Activated CD8-positive, alpha-beta memory T cell treated with anti-CD3 and anti-CD28 coated beads for 1 hour (primary cell): ENCODE results near the gene PPP1R13B.
A peak's percentile ranks its signal among the peaks of the same experiment; 100 is the strongest.

Experiments
- DNase-seq, 2 donors: peaks; one replicate each; pipeline ENCODE4 v3.0.0-alpha.2; 2020; ENCODE audit warnings: low read depth in 1 of 2; ENCODE audit errors: extremely low read depth in 1 of 2

The PPP1R13B gene

GRCh38 chr14:103716091-103716801 is 131.1 kb downstream of the PPP1R13B start:
- DNase-seq: no peak

DNA sequence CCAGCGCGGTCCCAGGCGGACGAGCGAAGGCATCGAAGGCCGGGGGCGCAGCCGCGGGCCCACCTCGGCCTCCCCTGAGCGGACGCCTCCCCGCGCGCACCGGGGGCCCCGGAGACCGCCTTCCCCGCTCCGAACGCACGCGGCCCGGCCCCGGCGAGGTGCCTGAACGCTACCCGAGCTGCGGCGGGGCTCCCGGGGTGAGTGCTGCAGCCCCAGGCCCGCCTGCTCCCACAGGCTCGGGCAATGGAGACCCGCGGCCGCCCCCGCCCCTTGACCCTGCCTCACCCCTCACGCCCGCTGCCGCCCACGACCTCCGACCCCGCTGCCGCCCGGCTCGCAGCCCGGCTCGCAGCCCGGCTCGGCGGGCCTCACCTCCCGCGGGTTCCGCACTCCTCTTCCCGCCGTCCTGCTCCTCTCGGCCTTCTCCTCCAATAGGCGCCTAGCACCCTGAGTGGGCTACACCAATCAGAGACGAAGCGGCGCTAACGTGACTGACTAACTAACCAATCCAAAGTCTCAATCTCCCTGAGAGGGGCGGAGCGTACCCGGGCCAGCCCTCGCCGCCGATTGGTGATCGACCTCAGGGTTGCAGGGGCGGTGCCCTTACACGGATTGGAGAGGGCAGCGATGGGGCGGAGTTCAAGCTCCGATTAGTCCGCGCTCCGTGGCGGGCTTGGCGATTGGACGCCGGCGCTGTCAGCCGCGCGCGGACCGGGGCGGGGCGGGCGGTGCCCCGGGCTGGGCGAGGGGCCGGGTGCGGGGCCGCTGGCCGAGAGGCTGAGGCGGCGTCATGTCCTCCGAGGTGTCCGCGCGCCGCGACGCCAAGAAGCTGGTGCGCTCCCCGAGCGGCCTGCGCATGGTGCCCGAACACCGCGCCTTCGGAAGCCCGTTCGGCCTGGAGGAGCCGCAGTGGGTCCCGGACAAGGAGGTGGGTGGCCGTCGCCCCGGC is 132.0 kb downstream of the PPP1R13B start, which contains the start of the genes XRCC3 and ZFYVE21:
Gene XRCC3 (minus strand): TSS at position 400 of the 949 bp plus-strand sequence. CDS start 4,364 bp downstream, outside the sequence.
Gene ZFYVE21 (plus strand): TSS at position 759 of the 949 bp plus-strand sequence. CDS start 32 bp downstream, at position 791.
- peak; percentile 98 to 99 for DNase-seq

GRCh38 chr14:103714063-103714724 is 133.2 kb downstream of the PPP1R13B start:
- no peak for DNase-seq

DNA sequence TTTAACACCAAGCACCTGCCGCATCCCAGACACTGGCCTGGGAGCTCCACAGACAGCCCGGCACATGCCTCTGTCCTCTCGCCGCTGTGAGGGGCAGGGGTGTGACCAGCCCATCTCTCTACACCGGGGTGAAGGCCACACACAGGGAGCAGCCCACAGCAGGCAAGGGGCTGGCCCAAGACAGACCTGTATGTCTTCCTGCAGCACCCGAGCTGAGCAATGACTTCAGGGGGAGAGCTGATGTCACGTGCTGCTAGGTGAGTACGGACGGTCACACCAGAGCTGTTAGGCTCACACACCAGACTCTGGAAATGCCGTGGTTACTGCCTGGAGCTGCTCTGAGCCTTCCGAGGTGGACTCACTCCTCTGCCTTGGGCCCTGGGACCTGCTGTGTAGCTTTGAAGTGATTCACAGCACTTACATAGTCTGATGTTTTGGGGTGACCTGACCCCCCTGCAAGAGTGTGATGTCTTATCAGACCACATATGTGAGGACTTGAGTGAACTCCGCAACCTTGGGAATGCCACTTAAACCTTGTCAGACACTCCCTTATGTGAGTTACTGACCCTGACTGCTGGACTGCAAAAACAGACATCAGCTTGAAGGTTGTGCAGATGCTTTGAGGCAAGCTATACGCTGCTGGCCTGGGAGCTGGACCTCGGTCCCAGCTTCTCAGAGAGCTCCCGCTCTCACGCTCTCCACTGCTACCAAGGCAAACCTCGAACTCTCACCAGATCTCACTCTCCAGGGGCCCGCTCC is 133.9 kb downstream of the PPP1R13B start:
- DNase-seq: no peak

DNA sequence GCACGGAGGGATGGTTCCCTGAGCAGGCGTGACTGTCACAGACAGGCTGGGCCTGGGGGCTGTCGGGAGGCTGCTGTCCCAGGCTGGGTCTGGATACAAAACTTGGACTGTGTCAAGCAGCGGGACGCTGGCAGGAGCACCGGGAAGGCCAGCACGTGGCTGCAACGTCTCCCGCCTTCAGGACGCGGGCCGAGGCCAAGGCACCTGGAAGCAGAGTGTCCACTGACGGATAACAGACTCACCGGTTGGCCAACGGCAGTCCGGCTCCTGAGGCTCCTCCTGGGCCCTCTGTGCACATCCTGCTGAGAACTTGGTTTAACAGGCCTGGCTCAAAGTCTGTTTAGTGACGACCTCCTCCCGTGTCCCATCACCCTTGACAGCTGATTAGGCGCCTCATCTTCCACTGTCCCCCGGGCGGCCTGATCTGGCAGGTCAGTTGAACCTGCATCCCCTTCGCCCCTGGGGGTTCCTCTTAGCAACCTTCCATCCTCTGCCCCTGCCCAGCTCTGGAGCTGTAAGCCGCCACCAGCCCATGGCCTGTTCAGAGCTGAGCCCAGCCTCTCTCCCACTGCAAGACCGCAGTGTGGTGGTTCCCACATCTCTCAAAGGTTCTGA is 134.6 kb downstream of the PPP1R13B start:
- DNase-seq: no peak

DNA sequence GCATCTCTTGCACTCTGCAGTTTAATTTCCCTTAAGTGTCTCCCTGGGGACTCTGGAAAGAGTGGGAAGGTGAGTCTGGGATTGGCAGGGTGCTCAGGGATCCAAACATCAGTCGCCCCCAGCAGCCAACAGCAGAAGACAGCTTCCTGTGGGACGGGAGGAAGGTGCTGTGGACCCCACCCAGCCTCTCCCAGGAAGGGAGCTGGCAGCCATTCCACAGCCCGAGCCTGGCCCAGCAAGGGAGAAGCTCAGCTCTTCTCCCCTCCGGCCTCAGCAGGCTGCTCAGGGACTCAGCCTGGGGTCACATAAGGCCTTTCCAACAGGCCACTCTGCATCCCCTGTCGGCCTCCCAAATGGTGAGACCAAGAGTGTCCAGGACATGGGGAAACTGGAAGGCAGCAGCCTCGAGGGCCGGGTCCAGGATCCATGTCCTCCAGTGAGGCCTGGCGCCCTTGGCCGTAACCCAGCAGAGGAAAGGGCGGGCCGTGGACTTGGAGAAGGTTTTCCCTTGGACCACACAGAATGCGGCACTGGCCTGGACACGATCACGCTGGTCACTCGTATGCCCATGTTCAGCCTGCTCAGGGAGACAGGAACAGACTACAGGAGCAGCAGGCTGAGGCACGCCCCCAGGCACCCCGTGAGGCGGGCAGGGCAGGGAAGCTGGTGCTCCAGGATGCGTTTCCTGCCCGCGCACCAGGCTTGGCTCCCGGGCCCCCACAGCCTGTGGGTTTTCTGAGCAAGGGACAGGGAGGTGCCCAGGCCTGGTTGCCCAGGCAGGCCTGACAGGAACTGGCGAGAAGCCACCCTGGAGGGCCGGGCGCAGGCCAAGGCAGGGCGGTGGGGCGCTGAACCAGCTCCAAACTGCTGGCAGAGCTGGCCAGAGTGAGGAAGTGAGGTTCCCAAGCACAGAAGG is 135.6 kb downstream of the PPP1R13B start:
- no peak for DNase-seq

DNA sequence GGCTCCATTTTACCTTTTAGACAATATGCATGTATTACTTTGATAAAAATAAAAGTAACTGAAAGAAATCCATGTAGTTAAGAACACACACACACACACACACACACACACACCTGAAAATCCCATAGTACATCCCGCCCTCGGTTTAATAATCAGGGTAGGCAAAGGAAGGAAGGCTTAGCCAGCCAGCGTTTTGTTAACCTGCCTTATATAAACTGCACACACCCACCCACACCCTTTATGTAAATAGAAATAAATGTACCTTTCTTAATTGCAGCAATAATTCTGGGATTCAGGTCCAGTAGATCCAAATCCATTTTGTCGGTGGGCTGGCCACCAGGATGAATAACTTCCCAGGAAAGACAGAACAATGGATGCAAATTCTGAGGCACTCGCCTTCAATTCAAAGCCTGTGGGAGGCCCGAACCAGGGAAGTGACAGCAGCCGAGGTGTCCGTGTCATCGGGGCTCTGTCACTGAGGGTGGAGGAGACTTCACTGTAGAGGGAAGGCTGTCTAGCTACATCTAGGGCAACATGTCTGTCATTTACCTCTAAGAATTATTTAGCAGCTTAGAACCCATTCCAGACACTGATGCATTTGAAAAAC is 136.5 kb downstream of the PPP1R13B start:
- DNase-seq: no peak

DNA sequence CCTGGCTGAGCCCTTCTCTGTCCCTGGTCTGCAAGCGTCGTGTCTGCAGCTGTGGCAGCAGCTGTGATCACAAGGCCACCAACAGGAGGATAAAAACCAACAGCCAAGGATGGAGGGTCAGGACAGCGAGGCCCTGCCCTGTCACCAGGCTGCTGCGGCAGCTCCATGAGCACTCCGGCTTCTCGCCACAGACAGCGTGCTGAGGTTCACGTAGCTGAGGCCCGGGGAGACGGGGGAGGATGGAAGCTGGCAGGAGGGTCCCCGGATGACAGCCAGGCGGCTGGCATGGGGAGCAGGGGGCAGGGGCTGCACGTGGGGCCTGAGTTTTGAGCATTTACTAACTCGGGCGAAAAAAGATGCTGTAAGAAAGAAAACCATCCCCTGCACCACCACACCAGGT is 137.6 kb downstream of the PPP1R13B start:
- DNase-seq: no peak

DNA sequence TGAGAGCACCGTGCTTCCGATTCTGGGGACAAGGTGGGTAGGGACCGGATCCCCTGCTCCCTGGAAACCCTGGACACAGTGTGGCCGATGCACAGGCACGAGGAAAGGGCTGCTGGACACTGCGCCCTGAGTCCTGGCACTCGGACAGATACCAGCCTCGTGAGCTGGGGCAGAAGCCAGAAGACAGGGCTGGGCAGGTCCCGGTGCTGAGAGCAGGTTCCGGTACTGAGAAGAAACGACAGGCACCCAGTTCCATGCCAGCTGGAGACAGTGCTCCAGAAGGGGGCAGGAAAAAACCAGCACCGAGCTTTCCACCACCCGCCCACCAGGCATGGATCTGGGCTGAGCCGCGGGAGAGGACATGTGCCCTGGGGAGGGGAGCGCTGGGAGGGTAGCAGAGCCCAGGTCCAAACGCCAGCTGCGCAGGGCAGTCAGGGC is 138.6 kb downstream of the PPP1R13B start:
- no peak for DNase-seq

DNA sequence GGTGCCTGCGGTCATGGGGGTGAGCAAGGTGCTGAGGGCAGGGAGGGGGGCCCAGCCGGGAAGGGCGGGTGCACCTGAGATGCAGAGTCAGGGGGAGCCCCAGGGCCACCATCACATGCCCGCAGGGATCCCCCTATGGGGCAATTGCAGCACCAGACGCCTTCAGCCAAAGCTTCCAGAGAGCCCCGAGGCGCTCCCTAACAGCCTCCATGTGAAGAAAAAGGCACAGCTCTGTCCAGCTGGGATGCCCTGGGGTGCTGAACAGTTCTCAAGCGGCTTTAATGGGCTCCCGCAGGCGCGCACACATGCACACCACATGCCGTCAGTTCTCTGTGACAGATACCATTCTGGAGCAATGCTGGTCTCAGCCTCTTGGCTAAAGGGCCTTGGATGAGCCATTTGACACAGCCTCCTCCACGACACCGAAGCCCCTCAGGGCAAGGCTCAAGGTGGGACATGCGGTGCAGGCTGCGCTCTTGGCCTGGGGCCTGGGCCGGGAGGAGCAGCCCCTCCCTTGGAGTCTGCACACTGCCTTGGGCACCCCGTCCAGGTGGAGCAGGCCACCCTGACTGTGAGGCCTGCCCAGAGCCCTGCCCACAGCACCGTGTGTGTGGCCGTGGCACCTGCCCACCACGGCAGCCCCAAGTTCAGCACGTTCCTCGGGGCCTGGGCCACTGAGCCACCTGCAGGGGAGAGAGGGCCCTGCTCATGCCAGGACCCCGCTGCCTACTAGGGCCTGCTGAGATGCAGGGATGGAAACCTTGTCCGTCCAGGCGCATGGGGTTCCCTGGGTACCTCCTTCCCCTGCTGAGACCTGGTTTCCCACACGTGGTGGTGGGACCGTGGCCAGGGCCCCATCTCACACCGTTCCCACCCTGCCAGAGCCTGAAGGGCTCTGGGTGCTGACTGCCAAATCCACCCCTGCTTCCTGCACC is 139.8 kb downstream of the PPP1R13B start:
- no peak for DNase-seq

DNA sequence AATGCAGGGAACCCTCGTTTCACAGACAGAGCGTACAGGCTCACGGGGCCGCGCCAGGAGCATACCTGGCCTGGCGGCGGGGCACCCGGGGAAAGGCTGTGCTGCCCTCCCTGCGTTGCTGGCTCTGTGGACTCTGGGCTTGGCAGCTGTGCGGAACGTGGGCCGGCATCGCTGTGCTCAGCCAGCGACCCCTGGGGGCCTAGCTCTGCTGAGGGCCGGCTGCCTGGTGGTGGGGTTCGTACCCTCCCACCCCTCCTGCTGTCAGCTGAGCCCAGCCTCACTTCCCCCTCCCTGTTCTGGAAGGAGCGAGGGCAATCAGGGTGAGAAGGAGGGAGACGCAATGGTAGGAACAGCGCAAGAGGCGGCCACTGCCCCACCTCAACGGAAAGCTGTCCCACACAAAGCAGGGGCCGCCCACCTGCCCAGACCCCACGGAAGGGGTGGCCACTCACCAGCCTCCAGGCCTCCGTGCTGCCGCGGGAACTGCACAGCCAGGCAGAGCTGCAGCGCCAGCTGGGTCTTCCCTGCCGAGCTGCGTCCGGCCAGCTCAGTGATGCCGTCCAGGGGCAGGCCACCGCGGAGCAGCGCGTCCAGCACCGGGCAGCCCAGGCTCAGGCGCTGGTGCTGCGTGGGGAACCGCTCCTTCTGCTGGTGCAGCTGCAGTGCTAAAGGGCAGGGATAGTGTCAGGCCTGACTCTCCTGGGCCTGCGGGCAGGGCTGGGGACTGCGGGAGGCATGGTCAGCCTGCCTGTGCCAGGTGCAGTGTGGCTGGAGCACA is 140.6 kb downstream of the PPP1R13B start:
- DNase-seq: no peak

GRCh38 chr14:103705504-103706284 is 141.7 kb downstream of the PPP1R13B start:
- no peak for DNase-seq

DNA sequence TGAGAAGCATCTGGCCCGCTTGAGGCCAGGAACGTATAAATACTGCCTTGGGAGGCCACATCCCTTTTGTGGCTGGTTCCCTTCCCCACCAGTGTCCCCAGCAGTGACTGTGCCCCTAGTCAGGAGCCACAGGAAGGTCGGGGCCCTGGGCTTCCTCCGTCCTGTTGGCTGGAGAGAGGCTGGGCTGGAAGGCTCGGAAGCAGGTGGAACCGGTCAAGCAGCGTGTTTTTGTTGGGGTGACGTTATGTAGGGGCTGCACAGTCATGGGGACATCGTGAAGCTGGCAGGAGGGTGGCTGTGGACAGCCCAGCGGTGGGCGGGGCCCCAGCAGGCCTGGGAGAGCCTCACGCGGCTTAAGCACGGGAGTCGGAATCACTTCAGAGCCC is 142.3 kb downstream of the PPP1R13B start:
- DNase-seq: no peak

DNA sequence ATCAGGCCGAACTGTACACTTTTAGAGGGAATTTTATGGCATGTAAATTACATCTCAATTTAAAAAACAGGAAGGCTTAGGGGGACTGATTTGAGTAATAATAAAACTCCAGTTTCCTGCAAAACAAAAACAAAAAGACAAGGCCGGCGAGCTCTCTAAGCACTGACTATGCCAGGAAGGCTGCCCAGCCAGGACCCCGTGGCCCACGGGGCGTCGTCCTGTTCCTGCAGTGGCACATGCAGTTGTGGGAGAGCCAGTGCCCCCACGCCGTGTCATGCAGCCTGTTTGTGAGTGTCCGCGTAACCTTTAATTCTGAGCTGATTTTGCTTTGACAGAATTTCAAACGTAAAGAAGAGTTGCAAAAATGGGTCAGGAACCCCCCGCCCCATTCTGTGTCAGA is 142.7 kb downstream of the PPP1R13B start:
- DNase-seq: no peak

DNA sequence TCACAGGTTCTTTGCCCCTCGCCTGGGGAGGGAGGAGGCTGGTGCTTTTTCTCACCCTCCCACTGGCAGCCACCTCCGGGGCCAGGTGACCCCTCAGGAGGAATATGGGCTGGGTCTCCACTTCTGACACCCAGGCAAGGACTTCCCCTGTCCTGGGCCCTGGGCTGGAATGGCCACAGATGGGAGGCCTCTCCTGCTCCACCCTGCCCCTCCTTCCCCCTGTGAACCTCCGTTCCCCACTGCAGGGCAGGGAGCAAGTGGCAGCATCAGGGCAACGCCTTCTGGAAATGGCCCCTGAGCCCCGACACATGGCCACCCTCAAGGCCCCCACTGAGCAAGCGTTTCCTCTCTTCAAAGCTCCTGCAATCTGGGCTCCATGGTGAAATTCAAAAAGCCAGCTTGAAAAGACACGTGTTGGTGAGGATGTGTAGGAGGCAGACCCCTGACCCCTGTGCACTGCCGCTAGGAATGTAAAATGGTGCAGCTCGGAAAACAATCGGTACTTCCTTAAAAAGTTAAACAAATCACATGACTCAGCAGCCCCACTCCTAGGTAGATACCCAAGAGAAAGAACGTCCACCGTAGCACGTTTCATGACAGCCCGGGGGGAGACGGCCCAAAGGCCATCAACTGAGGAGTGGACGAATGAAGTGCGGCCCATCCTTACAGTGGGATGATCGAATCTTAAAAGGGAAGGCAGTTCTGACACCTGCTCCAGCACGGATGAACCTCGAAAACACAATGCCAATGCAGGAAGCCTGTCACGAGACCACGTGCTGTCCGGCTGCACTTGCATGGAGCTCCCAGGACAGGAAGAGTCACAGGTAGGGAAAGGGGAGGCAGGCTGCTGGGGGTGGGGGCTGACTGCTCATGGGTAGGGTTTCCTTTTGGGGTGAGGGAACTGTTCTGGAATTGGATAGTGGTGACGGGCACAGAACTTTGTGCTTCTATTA is 143.7 kb downstream of the PPP1R13B start:
- DNase-seq: no peak
